HepG2 (cell line): ENCODE measurements around the gene MT1M. TPM values are rescaled to one million over a fixed set of nuclear protein-coding genes. Genes with fewer than 3 reads are reported as not detected.
A peak's percentile ranks its signal among the peaks of the same experiment; 100 is the strongest.

Experiments
- FOXK1 ChIP-seq: sonication (generic); formaldehyde crosslinking; IDR thresholded peaks from 2 replicates; pipeline ENCODE4 v1.4.0; 2020; ENCODE audit warnings: low read depth, missing genetic modification reagents, borderline replicate concordance
- GFI1 ChIP-seq: sonication (generic); formaldehyde crosslinking; IDR thresholded peaks from 2 replicates; pipeline ENCODE4 v1.5.0; 2020; ENCODE audit warnings: missing genetic modification reagents, mild to moderate bottlenecking, borderline replicate concordance
- HOXA7 ChIP-seq: sonication (generic); formaldehyde crosslinking; IDR thresholded peaks from 2 replicates; pipeline ENCODE4 v1.8.1; 2022; ENCODE audit warnings: mild to moderate bottlenecking, missing genetic modification reagents, moderate library complexity
- KAT7 ChIP-seq: IDR thresholded peaks from 2 replicates; pipeline ENCODE4 v1.6.1; 2018; ENCODE audit warnings: borderline replicate concordance, missing compliant biosample characterization
- KLF12 ChIP-seq: sonication (generic); formaldehyde crosslinking; IDR thresholded peaks from 2 replicates; pipeline ENCODE4 v1.4.0; 2020; ENCODE audit warnings: missing genetic modification reagents, borderline replicate concordance
- KLF15 ChIP-seq: sonication (generic); formaldehyde crosslinking; IDR thresholded peaks from 2 replicates; pipeline ENCODE4 v1.8.1; 2023; ENCODE audit warnings: borderline replicate concordance, mild to moderate bottlenecking, inconsistent platforms, missing genetic modification reagents, mixed read lengths
- MBNL3 ChIP-seq: fragments of 250-450 bp; sonication (Bioruptor Pico); conservative IDR thresholded peaks from 2 replicates; pipeline ENCODE4 v1.8.0; 2022; ENCODE audit warnings: mild to moderate bottlenecking, inconsistent platforms
- MIXL1 ChIP-seq: IDR thresholded peaks from 2 replicates; pipeline ENCODE4 v1.6.1; 2016
- MTF2 ChIP-seq: sonication (generic); formaldehyde crosslinking; IDR thresholded peaks from 2 replicates; pipeline ENCODE4 v1.5.0; 2020; ENCODE audit warnings: missing genetic modification reagents, borderline replicate concordance
- NKX3-1 ChIP-seq: sonication (generic); formaldehyde crosslinking; IDR thresholded peaks from 2 replicates; pipeline ENCODE4 v1.5.0; 2020; ENCODE audit warnings: missing genetic modification reagents
- PPARG ChIP-seq: conservative IDR thresholded peaks from 2 replicates; pipeline ENCODE4 v1.6.1; 2016; ENCODE audit warnings: missing biosample characterization, missing genetic modification reagents
- SIX4 ChIP-seq: sonication (generic); formaldehyde crosslinking; IDR thresholded peaks from 2 replicates; pipeline ENCODE4 v1.4.0; 2020; ENCODE audit warnings: missing genetic modification reagents
- SOX6 ChIP-seq, 2 experiments: fragments of 450-650 bp in 1 of 2; sonication (generic) in 1 of 2; formaldehyde crosslinking in 1 of 2; IDR thresholded peaks; 2 replicates each; pipeline versions ENCODE4 v1.4.0 to v1.6.1; 2017 to 2020; ENCODE audit warnings: antibody characterized with exemption in 1 of 2, mild to moderate bottlenecking in 1 of 2, missing genetic modification reagents in 1 of 2
- SRSF9 ChIP-seq: fragments of 200-400 bp; formaldehyde crosslinking; IDR thresholded peaks from 2 replicates; pipeline ENCODE4 v1.6.1; 2018; ENCODE audit warnings: borderline replicate concordance, mild to moderate bottlenecking, low read depth, low read length; ENCODE audit not compliant: insufficient read depth, poor library complexity, severe bottlenecking
- ZBTB1 ChIP-seq: sonication (generic); formaldehyde crosslinking; IDR thresholded peaks from 2 replicates; pipeline ENCODE4 v1.4.0; 2020; ENCODE audit warnings: missing genetic modification reagents, borderline replicate concordance
- ZMYM3 ChIP-seq: sonication (generic); formaldehyde crosslinking; IDR thresholded peaks from 2 replicates; pipeline ENCODE4 v1.5.1; 2020; ENCODE audit warnings: mild to moderate bottlenecking, missing genetic modification reagents
- ZNF276 ChIP-seq: sonication (generic); formaldehyde crosslinking; IDR thresholded peaks from 2 replicates; pipeline ENCODE4 v1.4.0; 2020; ENCODE audit warnings: mild to moderate bottlenecking, low read depth, missing genetic modification reagents
- ZNF335 ChIP-seq: sonication (generic); formaldehyde crosslinking; IDR thresholded peaks from 2 replicates; pipeline ENCODE4 v1.4.0; 2020; ENCODE audit warnings: missing genetic modification reagents
- ZNF343 ChIP-seq: sonication (generic); formaldehyde crosslinking; IDR thresholded peaks from 2 replicates; pipeline ENCODE4 v1.4.0; 2020; ENCODE audit warnings: mild to moderate bottlenecking, missing genetic modification reagents
- ZNF501 ChIP-seq: sonication (generic); formaldehyde crosslinking; IDR thresholded peaks from 2 replicates; pipeline ENCODE4 v1.5.1; 2020; ENCODE audit warnings: mild to moderate bottlenecking, moderate library complexity, missing genetic modification reagents
- ZNF577 ChIP-seq: sonication (generic); formaldehyde crosslinking; IDR thresholded peaks from 2 replicates; pipeline ENCODE4 v1.4.0; 2020; ENCODE audit warnings: mild to moderate bottlenecking, low read depth, missing genetic modification reagents, borderline replicate concordance
- ZNF773 ChIP-seq: sonication (generic); formaldehyde crosslinking; IDR thresholded peaks from 2 replicates; pipeline ENCODE4 v1.4.0; 2020; ENCODE audit warnings: missing genetic modification reagents, borderline replicate concordance
- ZNF883 ChIP-seq: sonication (generic); formaldehyde crosslinking; IDR thresholded peaks from 2 replicates; pipeline ENCODE4 v1.5.1; 2020; ENCODE audit warnings: mild to moderate bottlenecking, missing genetic modification reagents; ENCODE audit errors: not compliant biosample characterization
- ZSCAN20 ChIP-seq: sonication (generic); formaldehyde crosslinking; IDR thresholded peaks from 2 replicates; pipeline ENCODE4 v1.4.0; 2020; ENCODE audit warnings: missing genetic modification reagents, mild to moderate bottlenecking, borderline replicate concordance
- polyA plus RNA-seq, 8 experiments: library from polyadenylated mRNA; depleted of rRNA in 3 of 8; stranded (reverse) in 7 of 8; unstranded in 1 of 8; fragments of >200 nt; fragmentation: Illumina TruSeq in 4 of 8; extraction: Trizol in 4 of 8; gene quantifications; 2 replicates each; pipeline versions ENCODE4 v1.2.1 to v1.2.3, GENCODE V29; 2011 to 2016; ENCODE audit warnings: low read depth in 4 of 8, missing spikeins in 1 of 8, mixed read lengths in 1 of 8; ENCODE audit not compliant: insufficient read depth in 1 of 8
- total RNA-seq, 5 experiments: library from RNA; depleted of rRNA; stranded (reverse); fragments of >200 nt; fragmentation: Illumina TruSeq; extraction: Trizol; gene quantifications; 2 replicates each; pipeline ENCODE4 v1.2.3, GENCODE V29; 2016; ENCODE audit warnings: low read depth in 1 of 5
- TF ChIP-seq, protein P1 (sequence below): fragments of 450-650 bp; IDR thresholded peaks from 2 replicates; pipeline ENCODE4 v1.6.1; 2017; ENCODE audit warnings: mild to moderate bottlenecking

MT1M gene
- total and polyA plus RNA-seq, 2 of the 13 experiments (the other 11 are each of a cell fraction or from before 2014, with no cell fraction given) = 4.6 TPM; not detected in 1

DNA sequence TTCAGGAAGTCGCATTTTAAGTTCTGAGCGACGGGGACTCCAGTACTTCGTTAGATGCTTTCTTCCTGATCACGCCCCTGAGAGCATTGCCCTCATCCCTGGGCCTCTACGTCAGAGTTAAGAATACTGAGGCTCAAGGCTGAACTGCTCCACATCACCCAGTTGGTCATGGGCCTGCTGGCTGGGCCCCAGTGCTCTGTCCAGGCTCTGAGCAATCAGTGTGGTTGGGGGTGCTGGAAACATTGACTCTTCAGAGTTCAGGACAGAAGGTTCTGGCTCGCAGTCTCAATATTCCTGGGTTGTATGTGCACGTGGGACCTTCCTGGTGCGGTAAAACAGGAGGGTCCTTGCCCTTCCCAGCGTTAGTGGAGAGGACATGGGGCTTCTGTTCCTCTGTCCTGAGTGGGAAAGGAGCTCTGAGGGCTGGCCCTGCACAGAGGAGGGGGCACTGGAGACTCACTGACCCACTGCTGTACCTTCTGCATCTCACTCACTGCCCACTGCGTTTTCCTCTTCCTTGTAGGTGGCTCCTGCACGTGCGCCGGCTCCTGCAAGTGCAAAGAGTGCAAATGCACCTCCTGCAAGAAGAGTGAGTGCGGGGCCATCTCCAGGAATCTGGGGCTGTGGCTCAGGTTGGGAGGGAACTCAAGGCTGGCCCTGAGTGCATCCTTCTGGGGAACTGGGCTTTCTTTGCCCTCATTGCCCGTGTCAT lies 6.4 kb upstream of the MT1M start (continued):
- TF ChIP-seq MIXL1 (CRISPR knock-in tag) (no peak), SIX4 (no peak), ZMYM3 (no peak), NKX3-1 (CRISPR knock-in tag) (no peak), KAT7 (CRISPR knock-in tag) (no peak), KLF15 (CRISPR knock-in tag) (no peak), SRSF9 (no peak), ZNF343 (CRISPR knock-in tag) (peak; percentile 13; the same call in 1 of the 2 replicates), FOXK1 (CRISPR knock-in tag) (no peak), HOXA7 (CRISPR knock-in tag) (no peak), ZBTB1 (CRISPR knock-in tag) (no peak), ZNF883 (CRISPR knock-in tag) (no peak), PPARG (CRISPR knock-in tag) (no peak), ZNF276 (CRISPR knock-in tag) (no peak), GFI1 (CRISPR knock-in tag) (peak; percentile 19; the same call in 1 of the 2 replicates), ZNF501 (CRISPR knock-in tag) (no peak), ZSCAN20 (no peak), MBNL3 (CRISPR knock-in tag) (no peak), ZNF773 (no peak), MTF2 (no peak), KLF12 (no peak; the same call in 1 of the 2 replicates), ZNF335 (CRISPR knock-in tag) (no peak), SOX6 (IDR thresholded peaks at IDR 0.05) (no peak), SOX6 (CRISPR knock-in tag; IDR thresholded peaks at IDR 0.05) (0 out of 2 replicates have a peak, but pooled peaks have one; percentile 6), ZNF577 (CRISPR knock-in tag) (no peak)
- TF ChIP-seq, protein P1, sequence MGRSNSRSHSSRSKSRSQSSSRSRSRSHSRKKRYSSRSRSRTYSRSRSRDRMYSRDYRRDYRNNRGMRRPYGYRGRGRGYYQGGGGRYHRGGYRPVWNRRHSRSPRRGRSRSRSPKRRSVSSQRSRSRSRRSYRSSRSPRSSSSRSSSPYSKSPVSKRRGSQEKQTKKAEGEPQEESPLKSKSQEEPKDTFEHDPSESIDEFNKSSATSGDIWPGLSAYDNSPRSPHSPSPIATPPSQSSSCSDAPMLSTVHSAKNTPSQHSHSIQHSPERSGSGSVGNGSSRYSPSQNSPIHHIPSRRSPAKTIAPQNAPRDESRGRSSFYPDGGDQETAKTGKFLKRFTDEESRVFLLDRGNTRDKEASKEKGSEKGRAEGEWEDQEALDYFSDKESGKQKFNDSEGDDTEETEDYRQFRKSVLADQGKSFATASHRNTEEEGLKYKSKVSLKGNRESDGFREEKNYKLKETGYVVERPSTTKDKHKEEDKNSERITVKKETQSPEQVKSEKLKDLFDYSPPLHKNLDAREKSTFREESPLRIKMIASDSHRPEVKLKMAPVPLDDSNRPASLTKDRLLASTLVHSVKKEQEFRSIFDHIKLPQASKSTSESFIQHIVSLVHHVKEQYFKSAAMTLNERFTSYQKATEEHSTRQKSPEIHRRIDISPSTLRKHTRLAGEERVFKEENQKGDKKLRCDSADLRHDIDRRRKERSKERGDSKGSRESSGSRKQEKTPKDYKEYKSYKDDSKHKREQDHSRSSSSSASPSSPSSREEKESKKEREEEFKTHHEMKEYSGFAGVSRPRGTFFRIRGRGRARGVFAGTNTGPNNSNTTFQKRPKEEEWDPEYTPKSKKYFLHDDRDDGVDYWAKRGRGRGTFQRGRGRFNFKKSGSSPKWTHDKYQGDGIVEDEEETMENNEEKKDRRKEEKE = no peak
